Chondrocyte (in vitro differentiated cells): ENCODE data around the gene HMCN2. TPM values are rescaled to one million over a fixed set of nuclear protein-coding genes. Genes with fewer than 3 reads are reported as not detected.

Source experiments
- DNase-seq: peaks from one replicate; pipeline ENCODE4 v3.0.0; 2021; ENCODE audit warnings: mixed read lengths, low spot score
- H3K27ac Mint-ChIP-seq: one replicate; pipeline ENCODE4 v1.8.0; 2021; ENCODE audit warnings: mild to moderate bottlenecking, moderate library complexity, mixed read lengths; ENCODE audit not compliant: unreplicated experiment
- H3K27me3 Mint-ChIP-seq: 2 replicates; pipeline ENCODE4 v1.8.0; 2021; ENCODE audit warnings: low read depth, mixed read lengths
- H3K36me3 Mint-ChIP-seq: 2 replicates; pipeline ENCODE4 v1.8.0; 2021; ENCODE audit warnings: low read depth, mixed read lengths
- H3K4me1 Mint-ChIP-seq: 2 replicates; pipeline ENCODE4 v1.8.0; 2021; ENCODE audit warnings: low read depth, mild to moderate bottlenecking, mixed read lengths
- H3K4me3 Mint-ChIP-seq: one replicate; pipeline ENCODE4 v1.8.0; 2021; ENCODE audit warnings: mild to moderate bottlenecking, moderate library complexity, mixed read lengths; ENCODE audit not compliant: unreplicated experiment
- H3K9me3 Mint-ChIP-seq: 2 replicates; pipeline ENCODE4 v1.8.0; 2021; ENCODE audit warnings: low read depth, mixed read lengths
- total RNA-seq: library from RNA; stranded (reverse); gene quantifications from 3 replicates; pipeline ENCODE4 v1.2.1, GENCODE V29; 2021
- TF ChIP-seq, protein P1 (sequence below): fragments of 200-600 bp; sonication (generic); IDR thresholded peaks from 2 replicates; pipeline ENCODE4 v1.5.0; 2021; ENCODE audit warnings: antibody characterized with exemption, mild to moderate bottlenecking, moderate library complexity

HMCN2 gene
- total RNA-seq, 1 donor from 2014 or later: 0.05 TPM

- peaks cover 47% of the 10 kb centered on the region for H3K27me3 Mint-ChIP-seq
- TF ChIP-seq, protein P1, sequence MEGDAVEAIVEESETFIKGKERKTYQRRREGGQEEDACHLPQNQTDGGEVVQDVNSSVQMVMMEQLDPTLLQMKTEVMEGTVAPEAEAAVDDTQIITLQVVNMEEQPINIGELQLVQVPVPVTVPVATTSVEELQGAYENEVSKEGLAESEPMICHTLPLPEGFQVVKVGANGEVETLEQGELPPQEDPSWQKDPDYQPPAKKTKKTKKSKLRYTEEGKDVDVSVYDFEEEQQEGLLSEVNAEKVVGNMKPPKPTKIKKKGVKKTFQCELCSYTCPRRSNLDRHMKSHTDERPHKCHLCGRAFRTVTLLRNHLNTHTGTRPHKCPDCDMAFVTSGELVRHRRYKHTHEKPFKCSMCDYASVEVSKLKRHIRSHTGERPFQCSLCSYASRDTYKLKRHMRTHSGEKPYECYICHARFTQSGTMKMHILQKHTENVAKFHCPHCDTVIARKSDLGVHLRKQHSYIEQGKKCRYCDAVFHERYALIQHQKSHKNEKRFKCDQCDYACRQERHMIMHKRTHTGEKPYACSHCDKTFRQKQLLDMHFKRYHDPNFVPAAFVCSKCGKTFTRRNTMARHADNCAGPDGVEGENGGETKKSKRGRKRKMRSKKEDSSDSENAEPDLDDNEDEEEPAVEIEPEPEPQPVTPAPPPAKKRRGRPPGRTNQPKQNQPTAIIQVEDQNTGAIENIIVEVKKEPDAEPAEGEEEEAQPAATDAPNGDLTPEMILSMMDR: no peak
- peaks cover 6% of the 10 kb centered on the region for H3K4me1 Mint-ChIP-seq
- H3K9me3 Mint-ChIP-seq: peaks cover 2% of the 10 kb centered on the region
- no peak overlapping the region for H3K27ac Mint-ChIP-seq
- no peaks in the 10 kb centered on the region for H3K36me3 Mint-ChIP-seq
- no peak overlapping the region for H3K4me3 Mint-ChIP-seq
- no peak for DNase-seq
Measured at GRCh38 chr9:130298662-130299279, 33.2 kb downstream of the HMCN2 start.

DNA sequence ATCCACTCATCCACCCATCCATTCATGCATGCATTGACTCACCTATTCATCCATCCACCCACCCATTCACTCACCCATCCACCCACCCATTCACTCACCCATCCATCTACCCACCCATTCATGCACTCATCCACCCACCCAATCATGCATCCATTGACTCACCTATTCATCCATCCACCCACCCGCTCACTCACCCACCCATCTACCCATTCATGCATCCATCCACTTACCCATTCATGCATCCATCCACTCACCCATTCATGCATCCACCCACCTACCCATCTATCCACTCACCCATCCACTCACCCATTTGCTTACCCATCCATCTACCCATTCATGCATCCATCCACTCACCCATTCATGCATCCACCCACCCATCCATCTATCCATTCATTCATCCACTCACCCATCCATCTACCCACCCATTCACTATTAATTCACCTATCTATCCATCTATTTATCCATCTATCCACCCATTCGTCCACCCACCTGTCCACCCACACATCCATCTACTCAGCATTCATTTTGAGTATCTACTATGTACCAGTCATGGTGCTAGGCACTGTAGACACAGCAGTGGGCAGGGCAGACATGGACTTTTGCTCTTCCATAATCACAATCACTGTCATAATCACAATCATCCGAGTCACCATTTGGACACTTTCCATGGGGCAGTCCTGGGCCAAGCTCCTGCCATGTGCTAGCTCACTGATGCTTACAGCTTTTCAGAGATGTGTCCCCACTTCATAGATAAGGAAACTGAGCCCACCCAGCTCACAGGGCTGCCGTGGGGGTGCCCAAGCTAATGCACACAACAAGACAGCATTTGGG, 34.4 kb downstream of the HMCN2 start:
- Mint-ChIP-seq H3K27ac (no peak overlapping the region), H3K36me3 (no peaks in the 10 kb centered on the region), H3K4me1 (peaks cover 14% of the 10 kb centered on the region), H3K27me3 (peaks cover 45% of the 10 kb centered on the region), H3K4me3 (no peak overlapping the region), H3K9me3 (peaks cover 2% of the 10 kb centered on the region)
- TF ChIP-seq, protein P1: no peak
- no peak for DNase-seq

- Mint-ChIP-seq H3K27me3 (peaks cover 45% of the 10 kb centered on the region), H3K27ac (no peak overlapping the region), H3K4me3 (no peak overlapping the region), H3K36me3 (no peaks in the 10 kb centered on the region), H3K4me1 (peaks cover 14% of the 10 kb centered on the region), H3K9me3 (peaks cover 2% of the 10 kb centered on the region)
- no peak for DNase-seq
- TF ChIP-seq, protein P1: no peak
Measured at GRCh38 chr9:130300739-130301138, 35.2 kb downstream of the HMCN2 start.

GRCh38 chr9:130301483-130302286, 36.1 kb downstream of the HMCN2 start:
- H3K27ac Mint-ChIP-seq: no peak overlapping the region
- DNase-seq: no peak
- TF ChIP-seq, protein P1: no peak
- peaks cover 14% of the 10 kb centered on the region for H3K4me1 Mint-ChIP-seq
- H3K9me3 Mint-ChIP-seq: peaks cover 2% of the 10 kb centered on the region
- H3K4me3 Mint-ChIP-seq: no peak overlapping the region
- H3K27me3 Mint-ChIP-seq: peaks cover 38% of the 10 kb centered on the region
- H3K36me3 Mint-ChIP-seq: no peaks in the 10 kb centered on the region
